Left lung (tissue), 10 donors: ENCODE data around the gene PPM1F. TPM values are rescaled to one million over a fixed set of nuclear protein-coding genes. Genes with fewer than 3 reads are reported as not detected.
A peak's percentile ranks its signal among the peaks of the same experiment; 100 is the strongest.
"Not testable (repeated sequence)": the region's sequence is repeated elsewhere in the genome, so short reads cannot be mapped to it uniquely, and the experiment has no call there.

Source experiments
- ATAC-seq: fragments of 200-7000 bp; cut with Tn5 transposase; one replicate; pipeline ENCODE4 v1.9.1; 2020; ENCODE audit warnings: moderate library complexity
- DNase-seq, 4 donors: peaks; one replicate each; pipeline ENCODE4 v3.0.0-alpha.2; 2013 to 2020
- H3K27ac ChIP-seq, 2 donors: fragments of 200-600 bp; sonication (generic) in 1 of 2; one replicate each; pipeline versions ENCODE4 v1.5.0 to v1.8.0; 2020 to 2021
- H3K27me3 ChIP-seq, 2 donors: fragments of 200-600 bp; sonication (generic) in 1 of 2; one replicate each; pipeline versions ENCODE4 v1.5.0 to v1.8.0; 2020 to 2021
- H3K36me3 ChIP-seq, 2 donors: fragments of 200-600 bp; sonication (generic) in 1 of 2; one replicate each; pipeline versions ENCODE4 v1.5.0 to v1.8.0; 2020 to 2021
- H3K4me1 ChIP-seq, 2 donors: fragments of 200-600 bp; one replicate each; pipeline ENCODE4 v1.8.0; 2021
- H3K4me3 ChIP-seq, 2 donors: fragments of 200-600 bp; sonication (generic) in 1 of 2; one replicate each; pipeline versions ENCODE4 v1.5.0 to v1.8.0; 2020 to 2021; ENCODE audit warnings: mild to moderate bottlenecking in 1 of 2
- H3K9me3 ChIP-seq, 2 donors: fragments of 200-600 bp; sonication (generic) in 1 of 2; one replicate each; pipeline versions ENCODE4 v1.5.0 to v1.8.0; 2020 to 2021
- intact Hi-C, 2 donors: fragments of 100-400 bp; cut with DNase I; formaldehyde crosslinking; loops; one replicate each; pipeline versions ENCODE4 v1.11.2 to v1.14.2; 2022
- polyA plus RNA-seq, 6 donors: library from polyadenylated mRNA; unstranded; fragments of 120-200 nt; gene quantifications; one replicate each; pipeline ENCODE4 v1.2.1, GENCODE V29; 2013; ENCODE audit not compliant: insufficient read length in 6 of 6
- total RNA-seq, 2 donors: library from RNA; stranded (reverse); fragmentation: NEBNext Ultra II Directional; extraction: Animal tissue kit (Norgen Biotek cat#: 25700); gene quantifications; one replicate each; pipeline ENCODE4 v1.2.1, GENCODE V29; 2021
- TF ChIP-seq, protein P1 (sequence below), 2 donors: fragments of 200-600 bp; sonication (generic) in 1 of 2; IDR thresholded peaks; one replicate each; pipeline versions ENCODE4 v1.5.0 to v1.8.0; 2021; ENCODE audit warnings: antibody characterized with exemption in 2 of 2
- donor health status: DM: no; HTN: yes; CAD: no.
- donor health status: DM: no; HTN: no; CAD: no.

The PPM1F gene
- total and polyA plus RNA-seq, 8 donors, result 31.0 to 60.0 (median 51.3) TPM

DNA sequence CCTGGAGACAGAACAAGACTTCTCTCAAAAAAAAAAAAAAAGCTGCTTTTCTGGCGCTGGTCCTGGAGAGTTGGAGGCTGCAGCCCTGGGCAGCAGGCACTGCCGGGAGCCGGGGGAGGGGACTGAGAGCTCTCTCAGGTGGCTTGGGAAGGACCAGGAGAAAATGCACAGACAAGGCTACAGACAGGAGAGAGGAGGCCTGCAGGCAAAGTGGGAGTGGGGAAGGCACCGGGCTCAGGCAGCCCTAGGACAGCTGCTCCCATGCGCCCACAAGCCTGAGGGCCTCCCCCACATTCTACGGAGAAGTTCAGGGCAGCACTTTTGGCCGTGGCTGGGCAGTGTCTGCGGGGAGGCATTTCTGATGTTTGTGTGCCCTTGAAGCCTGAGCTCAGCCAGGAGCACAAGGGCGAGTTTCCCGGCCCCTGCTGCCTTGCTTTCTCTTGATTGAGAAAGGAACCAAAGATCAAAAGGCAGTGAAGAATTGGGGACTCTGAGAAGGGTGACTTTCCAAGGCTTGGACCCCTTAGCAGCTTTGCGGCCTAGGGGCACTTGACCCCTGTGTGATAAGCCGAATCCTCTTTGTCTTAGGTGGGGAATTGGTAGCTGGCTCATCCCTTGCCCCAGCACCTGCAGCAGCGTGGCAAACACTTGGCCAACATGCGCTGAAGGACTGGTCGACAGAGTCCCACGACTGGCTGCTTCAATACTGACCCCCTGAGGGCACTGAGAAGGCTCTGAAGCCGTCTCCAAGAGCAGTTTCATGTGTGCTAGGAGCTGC lies 35.3 kb downstream of the PPM1F start:
- DNase-seq, result peak in 2 of 4 donors; percentile 45 to 62
- no peaks in the 10 kb centered on the region for H3K4me1 ChIP-seq
- peak; percentile 66 for ATAC-seq
- no peak overlapping the region for H3K27ac ChIP-seq
- no peak overlapping the region for H3K4me3 ChIP-seq
- peaks cover 0 to 32% of the 10 kb centered on the region in 2 donors for H3K36me3 ChIP-seq
- H3K9me3 ChIP-seq, result no peaks in the 10 kb centered on the region
- intact Hi-C loops, result no loop called here
- no peaks in the 10 kb centered on the region for H3K27me3 ChIP-seq
- TF ChIP-seq, protein P1, sequence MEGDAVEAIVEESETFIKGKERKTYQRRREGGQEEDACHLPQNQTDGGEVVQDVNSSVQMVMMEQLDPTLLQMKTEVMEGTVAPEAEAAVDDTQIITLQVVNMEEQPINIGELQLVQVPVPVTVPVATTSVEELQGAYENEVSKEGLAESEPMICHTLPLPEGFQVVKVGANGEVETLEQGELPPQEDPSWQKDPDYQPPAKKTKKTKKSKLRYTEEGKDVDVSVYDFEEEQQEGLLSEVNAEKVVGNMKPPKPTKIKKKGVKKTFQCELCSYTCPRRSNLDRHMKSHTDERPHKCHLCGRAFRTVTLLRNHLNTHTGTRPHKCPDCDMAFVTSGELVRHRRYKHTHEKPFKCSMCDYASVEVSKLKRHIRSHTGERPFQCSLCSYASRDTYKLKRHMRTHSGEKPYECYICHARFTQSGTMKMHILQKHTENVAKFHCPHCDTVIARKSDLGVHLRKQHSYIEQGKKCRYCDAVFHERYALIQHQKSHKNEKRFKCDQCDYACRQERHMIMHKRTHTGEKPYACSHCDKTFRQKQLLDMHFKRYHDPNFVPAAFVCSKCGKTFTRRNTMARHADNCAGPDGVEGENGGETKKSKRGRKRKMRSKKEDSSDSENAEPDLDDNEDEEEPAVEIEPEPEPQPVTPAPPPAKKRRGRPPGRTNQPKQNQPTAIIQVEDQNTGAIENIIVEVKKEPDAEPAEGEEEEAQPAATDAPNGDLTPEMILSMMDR (IDR thresholded peaks at IDR 0.05), result no peak

GRCh38 chr22:21916309-21916918 lies 36.2 kb downstream of the PPM1F start:
- H3K27me3 ChIP-seq, result no peaks in the 10 kb centered on the region
- no peak overlapping the region for H3K27ac ChIP-seq
- DNase-seq (peak in 1 of 4 donors; percentile 31), ATAC-seq (no peak)
- no peaks in the 10 kb centered on the region for H3K4me1 ChIP-seq
- H3K9me3 ChIP-seq, result no peaks in the 10 kb centered on the region
- TF ChIP-seq, protein P1 (IDR thresholded peaks at IDR 0.05), result no peak
- intact Hi-C loops, result no loop called here
- H3K4me3 ChIP-seq, result no peak overlapping the region
- H3K36me3 ChIP-seq, result peaks cover 0 to 24% of the 10 kb centered on the region in 2 donors

- DNase-seq (peak in 1 of 4 donors; percentile 17), ATAC-seq (no peak)
- intact Hi-C loops, result no loop called here
- Histone ChIP-seq H3K9me3 (no peaks in the 10 kb centered on the region), H3K27ac (no peak overlapping the region), H3K36me3 (peaks cover 0 to 17% of the 10 kb centered on the region in 2 donors), H3K27me3 (no peaks in the 10 kb centered on the region), H3K4me1 (no peaks in the 10 kb centered on the region), H3K4me3 (no peak overlapping the region)
- TF ChIP-seq, protein P1 (IDR thresholded peaks at IDR 0.05), result no peak
Observed at GRCh38 chr22:21915624-21916308, 36.9 kb downstream of the PPM1F start.

GRCh38 chr22:21914033-21914642 lies 38.5 kb downstream of the PPM1F start:
- H3K4me3 ChIP-seq, H3K27me3 ChIP-seq, intact Hi-C loops: not testable (repeated sequence)

DNA sequence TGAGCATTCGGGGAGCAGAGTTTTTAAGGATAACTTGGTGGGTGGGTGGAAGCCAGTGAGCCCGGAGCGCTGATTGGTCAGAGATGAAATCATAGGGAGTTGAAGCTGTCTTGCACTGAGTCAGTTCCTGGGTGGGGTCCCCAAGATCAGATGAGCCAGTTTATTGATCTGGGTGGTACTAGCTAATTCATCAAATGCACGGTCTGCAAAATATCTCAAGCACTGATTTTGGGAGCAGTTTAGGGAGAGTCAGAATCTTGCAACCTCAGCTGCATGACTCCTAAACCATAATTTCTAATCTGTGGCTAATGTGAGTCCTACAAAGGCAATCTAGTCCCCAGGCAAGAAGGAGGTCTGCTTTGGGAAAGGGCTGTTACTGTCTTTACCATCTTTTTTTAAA lies 42.3 kb downstream of the PPM1F start:
- DNase-seq, result peak in 1 of 4 donors; percentile 24
- H3K4me1 ChIP-seq, H3K27me3 ChIP-seq, H3K4me3 ChIP-seq, H3K9me3 ChIP-seq, ATAC-seq, H3K36me3 ChIP-seq, H3K27ac ChIP-seq, intact Hi-C loops: not testable (repeated sequence)

More at GRCh38 chr22:21914033-21914642, 38.5 kb downstream of the PPM1F start:
- not testable (repeated sequence) for H3K4me1 ChIP-seq, H3K36me3 ChIP-seq, ATAC-seq, H3K27ac ChIP-seq, H3K9me3 ChIP-seq
- DNase-seq, result peak in 1 of 4 donors; percentile 1

DNA sequence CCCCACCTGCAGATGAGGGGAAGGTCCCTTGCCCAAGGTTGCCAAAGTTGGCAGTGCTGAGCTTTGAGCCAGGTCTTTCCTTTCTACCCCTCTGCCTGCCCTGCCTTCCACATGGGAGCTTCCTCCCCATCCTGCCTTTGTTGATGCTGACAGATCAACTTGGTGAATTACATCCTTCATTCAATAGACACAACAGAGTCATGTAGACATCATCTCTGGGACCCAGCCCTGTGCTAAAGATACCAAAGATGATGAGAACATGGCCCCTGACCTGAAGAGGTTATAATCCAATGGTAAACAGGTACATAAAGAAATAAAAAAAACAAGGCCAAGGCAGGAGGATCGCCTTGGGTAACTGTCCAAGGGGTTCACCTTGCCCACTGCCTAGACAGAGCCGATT lies 42.8 kb downstream of the PPM1F start:
- Histone ChIP-seq H3K4me3 (no peak overlapping the region), H3K27me3 (no peaks in the 10 kb centered on the region), H3K36me3 (no peaks in the 10 kb centered on the region), H3K27ac (no peak overlapping the region), H3K9me3 (no peaks in the 10 kb centered on the region), H3K4me1 (no peaks in the 10 kb centered on the region)
- TF ChIP-seq, protein P1 (IDR thresholded peaks at IDR 0.05), result no peak
- ATAC-seq (no peak), DNase-seq (no peak)
- intact Hi-C loops, result no loop called here
